Subcutaneous adipose tissue (tissue), 4 donors: ENCODE results near the gene TIMP1. TPM values are rescaled to one million over a fixed set of nuclear protein-coding genes. Genes with fewer than 3 reads are reported as not detected.

Experiments used
- CTCF ChIP-seq: fragments of 450-650 bp; IDR thresholded peaks from one replicate; pipeline ENCODE4 v1.5.1; 2016; ENCODE audit warnings: low read depth, mild to moderate bottlenecking, control low read depth, antibody characterized with exemption, moderate library complexity
- total RNA-seq, 4 donors: library from RNA; depleted of rRNA; stranded (reverse); fragments of >200 nt; gene quantifications; one replicate each; pipeline ENCODE4 v1.1.0, GENCODE V29; 2016

TIMP1 gene
- total RNA-seq, 4 donors from 2014 or later, result 31.5 to 245 (median 102) TPM

DNA sequence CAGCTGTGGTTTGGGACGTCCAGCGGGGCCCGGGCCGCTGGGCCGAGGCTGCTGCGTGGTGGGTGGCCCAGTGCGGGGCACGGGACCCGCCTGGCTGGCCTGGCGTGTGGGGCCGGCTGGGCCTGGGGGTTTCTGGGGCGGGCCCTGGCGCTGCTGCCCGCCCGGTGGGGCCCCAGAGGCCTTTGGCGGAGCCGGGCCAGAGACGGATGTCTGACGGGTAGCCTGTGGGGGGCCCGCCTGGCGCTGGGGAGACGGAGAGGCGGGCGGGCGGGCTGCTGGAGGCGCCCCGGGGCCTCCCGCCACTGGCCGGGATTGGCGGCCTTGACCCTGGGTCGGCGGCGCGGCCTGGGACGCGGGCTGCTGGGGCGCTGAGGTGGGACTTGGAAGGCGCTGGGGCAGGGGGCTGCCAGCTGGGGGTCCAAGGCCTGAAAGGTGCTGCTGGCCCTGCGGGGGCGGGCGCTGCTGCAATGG lies 8.1 kb upstream of the TIMP1 start:
- TF ChIP-seq CTCF, result no peak

DNA sequence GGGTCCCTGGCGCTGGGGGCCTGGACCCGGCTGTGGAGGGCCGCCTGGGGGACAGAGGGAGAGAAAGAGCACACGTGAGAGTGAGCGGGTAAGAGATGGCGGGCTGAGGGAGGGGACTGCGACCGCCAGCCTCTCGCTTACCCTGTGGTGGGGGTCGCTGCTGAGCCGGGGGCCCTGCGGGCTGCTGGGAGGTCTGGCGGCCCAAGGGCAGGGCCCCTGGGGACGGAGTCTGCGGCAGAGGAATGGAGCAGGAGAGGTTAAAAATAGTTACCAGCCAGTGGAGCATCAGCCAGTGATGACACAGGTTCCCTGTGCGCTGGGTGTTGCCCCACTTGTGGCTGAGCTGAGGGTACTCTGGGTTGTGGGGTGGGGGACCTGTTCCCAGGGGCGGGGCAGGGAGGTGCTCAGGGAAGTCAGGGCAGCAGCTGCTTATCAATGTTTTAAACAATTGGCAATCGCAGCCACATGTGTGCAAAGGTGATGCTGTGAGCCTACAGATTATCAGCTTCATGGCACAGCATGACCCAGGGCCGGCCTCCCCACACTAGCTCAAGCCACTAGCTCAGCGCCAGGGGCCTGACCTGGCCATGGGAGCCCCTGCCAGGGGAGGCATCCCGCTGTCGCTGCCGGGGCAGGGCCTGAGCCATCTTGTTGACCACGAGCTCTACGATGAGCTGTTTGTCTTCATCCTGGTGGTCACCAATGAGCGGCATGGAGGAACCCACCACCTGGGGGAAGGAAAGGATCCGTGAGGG lies 7.5 kb upstream of the TIMP1 start:
- no peak for TF ChIP-seq CTCF

DNA sequence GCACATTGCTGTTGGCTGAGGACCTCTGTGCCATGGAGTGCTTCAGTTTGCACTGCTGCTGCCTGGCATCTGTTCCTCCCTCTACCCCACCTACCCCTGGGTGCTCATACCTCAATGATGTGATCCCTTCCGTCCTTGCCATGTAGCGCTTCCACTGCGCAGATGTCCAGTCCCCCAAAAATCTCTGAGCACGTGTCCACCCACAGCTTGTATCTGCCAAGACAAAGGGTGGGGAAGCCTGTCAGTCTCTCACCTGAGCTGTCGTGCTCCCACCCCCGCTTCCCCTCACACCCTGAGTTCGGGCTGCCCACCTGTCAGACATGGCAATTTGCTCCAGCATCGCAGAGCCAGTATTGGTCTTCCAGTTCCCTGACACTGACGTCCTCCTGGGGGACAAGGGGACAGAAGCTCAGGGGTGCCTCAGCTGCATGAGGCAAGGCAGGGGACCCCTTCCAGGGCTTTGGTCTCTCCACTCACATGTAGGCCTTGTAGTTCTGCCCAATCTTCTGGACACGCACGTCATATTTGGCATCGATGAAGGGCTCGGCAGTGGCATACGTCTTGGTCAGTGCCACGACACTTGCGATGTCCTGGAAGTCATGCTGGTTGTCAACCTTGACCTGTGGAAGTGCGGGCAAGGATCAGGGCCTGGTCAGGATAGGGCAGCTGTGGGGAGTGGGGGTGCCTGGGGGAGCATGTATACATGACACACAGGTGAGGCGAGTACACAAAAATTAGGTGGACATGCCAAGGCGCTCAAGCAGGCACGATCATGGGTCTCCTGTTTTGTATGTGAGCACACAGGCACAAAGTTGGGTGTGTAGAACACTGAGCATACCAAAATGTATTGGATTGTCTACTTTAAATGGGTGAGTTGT lies 6.0 kb upstream of the TIMP1 start:
- no peak for TF ChIP-seq CTCF

DNA sequence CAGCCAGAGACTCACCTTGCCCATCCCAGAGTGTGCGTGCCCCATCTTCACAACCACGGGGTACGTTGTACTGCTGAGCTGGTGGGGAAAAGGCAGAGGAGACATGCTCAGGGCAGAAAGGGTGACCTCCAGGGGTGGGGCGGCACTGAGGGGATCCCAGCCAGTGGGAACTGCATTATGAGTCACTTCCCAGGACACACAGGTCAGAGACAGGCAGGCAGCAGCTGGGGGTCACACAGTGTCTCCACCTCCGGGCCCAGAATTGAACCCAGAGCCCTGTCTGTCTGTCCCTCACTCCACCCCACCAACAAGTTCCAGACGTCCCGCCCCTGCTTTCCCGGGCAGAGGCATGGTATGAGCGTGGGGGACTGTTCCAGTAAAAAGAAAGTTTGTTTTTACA lies 4.8 kb upstream of the TIMP1 start:
- TF ChIP-seq CTCF, result no peak

DNA sequence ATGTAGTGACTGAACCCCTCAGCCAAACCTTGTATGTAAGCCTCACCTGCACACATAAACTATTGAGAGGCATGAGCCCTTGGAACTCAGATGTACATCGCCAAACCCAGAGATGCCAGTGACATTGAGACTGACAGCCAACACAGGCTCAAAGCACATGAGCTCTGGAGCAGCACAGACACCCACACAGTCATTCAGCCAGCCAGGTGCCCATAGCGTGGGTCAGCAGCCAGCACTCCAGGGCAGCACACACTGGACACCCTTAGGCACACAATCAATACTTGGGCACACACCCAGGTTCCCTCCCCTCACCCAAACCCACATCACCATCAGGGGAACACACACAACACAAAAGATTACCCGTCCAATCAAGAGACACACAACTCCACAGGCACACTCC lies 4.3 kb upstream of the TIMP1 start:
- no peak for TF ChIP-seq CTCF

- TF ChIP-seq CTCF, result no peak
Measured at GRCh38 chrX:47578692-47579091, 3.5 kb upstream of the TIMP1 start.

DNA sequence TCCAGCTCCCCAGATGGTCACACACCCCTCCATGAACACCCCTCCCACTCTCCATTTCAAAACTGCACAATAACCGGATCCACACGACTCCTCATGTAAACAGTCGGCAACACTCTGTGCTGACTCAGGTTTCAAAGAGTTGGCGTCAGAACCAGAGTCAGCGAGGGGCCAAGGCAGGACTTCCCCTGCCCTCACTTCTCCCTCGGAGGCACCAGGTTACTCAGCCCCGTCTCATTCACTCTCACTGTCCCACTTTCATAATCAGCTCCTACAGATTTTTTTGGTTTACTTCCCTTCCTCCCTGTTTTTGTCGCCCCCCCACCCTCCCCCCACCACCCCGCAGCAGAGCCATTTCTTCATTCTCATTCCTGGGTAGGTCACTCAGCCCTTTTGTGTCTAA lies 2.7 kb upstream of the TIMP1 start:
- TF ChIP-seq CTCF, result no peak
